K562 (cell line): ENCODE measurements around the gene ISY1. TPM values are rescaled to one million over a fixed set of nuclear protein-coding genes. Genes with fewer than 3 reads are reported as not detected.

Experiments used
- ADNP ChIP-seq: fragments of 200-800 bp; sonication (Bioruptor generic); IDR thresholded peaks from 2 replicates; pipeline ENCODE4 v1.6.1; 2016; ENCODE audit warnings: missing genetic modification characterization, missing compliant biosample characterization
- ARHGAP35 ChIP-seq: fragments of 450-650 bp; IDR thresholded peaks from 2 replicates; pipeline ENCODE4 v1.6.1; 2018; ENCODE audit not compliant: partially characterized antibody
- CBX8 ChIP-seq: fragments of 200-600 bp; sonication (generic); IDR thresholded peaks from 2 replicates; pipeline ENCODE4 v1.6.1; 2012; ENCODE audit warnings: borderline replicate concordance, mixed run types, low read depth, mild to moderate bottlenecking, moderate library complexity, mixed read lengths, low read length, control low read depth, inconsistent platforms; ENCODE audit not compliant: poor library complexity, severe bottlenecking; ENCODE audit errors: extremely low read depth
- CTBP1 ChIP-seq: fragments of 450-650 bp; IDR thresholded peaks from 2 replicates; pipeline ENCODE4 v1.6.1; 2016; ENCODE audit warnings: borderline replicate concordance
- CUX1 ChIP-seq: fragments of 200-800 bp; sonication (Bioruptor generic); IDR thresholded peaks from 2 replicates; pipeline ENCODE4 v1.6.1; 2016; ENCODE audit warnings: missing genetic modification characterization, missing compliant biosample characterization
- EP400 ChIP-seq: fragments of 450-650 bp; IDR thresholded peaks from 2 replicates; pipeline ENCODE4 v1.6.1; 2017; ENCODE audit warnings: antibody characterized with exemption, mild to moderate bottlenecking, moderate library complexity
- HMG20B ChIP-seq: fragments of 250-450 bp; sonication (Bioruptor Pico); IDR thresholded peaks from 2 replicates; pipeline ENCODE4 v1.5.0; 2021; ENCODE audit warnings: mild to moderate bottlenecking
- NR2F6 ChIP-seq: fragments of 450-650 bp; formaldehyde crosslinking; IDR thresholded peaks from 2 replicates; pipeline ENCODE4 v1.4.0; 2020; ENCODE audit warnings: mild to moderate bottlenecking
- SNAPC5 ChIP-seq: fragments of 250-450 bp; sonication (Bioruptor Pico); IDR thresholded peaks from 2 replicates; pipeline ENCODE4 v1.8.0; 2021; ENCODE audit warnings: moderate library complexity, mild to moderate bottlenecking, inconsistent platforms
- SNRNP70 ChIP-seq: fragments of 200-400 bp; formaldehyde crosslinking; optimal IDR thresholded peaks from 2 replicates; pipeline ENCODE3; 2017; ENCODE audit warnings: low read depth, low read length
- U2AF1 ChIP-seq: fragments of 200-400 bp; formaldehyde crosslinking; optimal IDR thresholded peaks from 2 replicates; pipeline ENCODE3; 2017; ENCODE audit warnings: mild to moderate bottlenecking, low read depth, low read length, moderate library complexity
- USF2 ChIP-seq: sonication (generic); formaldehyde crosslinking; IDR thresholded peaks from 2 replicates; pipeline ENCODE4 v1.5.0; 2020; ENCODE audit warnings: missing genetic modification reagents
- ZBTB11 ChIP-seq, 3 experiments: fragments of 200-800 bp in 1 of 3; fragments of 250-450 bp in 1 of 3; fragments of 450-650 bp in 1 of 3; sonication (Bioruptor Pico) in 1 of 3; sonication (Bioruptor generic) in 1 of 3; formaldehyde crosslinking in 1 of 3; IDR thresholded peaks; 2 replicates each; pipeline versions ENCODE4 v1.6.1 to v1.8.0; 2016 to 2022; ENCODE audit warnings: mild to moderate bottlenecking in 2 of 3, missing genetic modification characterization in 2 of 3, missing compliant biosample characterization in 1 of 3, moderate library complexity in 1 of 3
- ZFP91 ChIP-seq: sonication (generic); formaldehyde crosslinking; IDR thresholded peaks from 2 replicates; pipeline ENCODE4 v1.8.0; 2022; ENCODE audit warnings: mild to moderate bottlenecking, missing genetic modification reagents
- ZNF41 ChIP-seq: fragments of 250-450 bp; sonication (Bioruptor Pico); conservative IDR thresholded peaks from 2 replicates; pipeline ENCODE4 v1.4.0; 2020; ENCODE audit warnings: mild to moderate bottlenecking
- polyA plus RNA-seq, 8 experiments: library from polyadenylated mRNA; depleted of rRNA in 4 of 8; stranded (reverse) in 5 of 8; unstranded in 3 of 8; fragments of >200 nt; fragmentation: Nextera tagmentation in 2 of 8; fragmentation: Illumina TruSeq in 1 of 8; extraction: Ambion mirVana in 2 of 8; extraction: Trizol in 1 of 8; gene quantifications; 2 replicates each; pipeline versions ENCODE4 v1.2.1 to v1.2.3, GENCODE V29; 2011 to 2014; ENCODE audit warnings: inconsistent platforms in 1 of 8, missing spikeins in 1 of 8
- total RNA-seq, 7 experiments: library from RNA; depleted of rRNA in 6 of 7; stranded (reverse); fragments of >200 nt in 6 of 7; fragmentation: Illumina TruSeq in 2 of 7; extraction: Trizol in 2 of 7; gene quantifications; 2 replicates each; pipeline versions ENCODE4 v1.2.1 to v1.2.3, GENCODE V29; 2011 to 2021; ENCODE audit warnings: low replicate concordance in 1 of 7

The ISY1 gene
- total and polyA plus RNA-seq, 9 of the 15 experiments (the other 6 are each of a cell fraction or from before 2014, with no cell fraction given): 23.5 to 50.0 (median 32.9) TPM

- TF ChIP-seq ZBTB11 (CRISPR knock-in tag; IDR thresholded peaks at IDR 0.05) (no peak; a peak in 1 of 6 replicates), U2AF1 (peak; percentile 89), CBX8 (no peak), ARHGAP35 (no peak), USF2 (CRISPR knock-in tag) (no peak), ZFP91 (CRISPR knock-in tag) (no peak), EP400 (peak; percentile 95; the same call in 1 of the 2 replicates), HMG20B (CRISPR knock-in tag) (no peak), ZNF41 (CRISPR knock-in tag) (no peak), CTBP1 (peak; percentile 88), SNAPC5 (no peak), SNRNP70 (no peak), NR2F6 (CRISPR knock-in tag) (no peak; the same call in 1 of the 2 replicates), ADNP (tag) (no peak), CUX1 (CRISPR knock-in tag) (no peak)
These were observed 22.9 kb upstream of the ISY1 start, which contains the start of gene CNBP (continued) for GRCh38 chr3:129183569-129184395.
